Measurements from ENCODE around the gene OR2K2.

GRCh38 chr9:111284703-111285102, 45.3 kb downstream of the OR2K2 start:
- no peak for TF ChIP-seq POLR2A (IDR thresholded peaks at IDR 0.05)
- TF ChIP-seq CTCF (IDR thresholded peaks at IDR 0.05) = no peak
